ENCODE results near the gene KDM8. TPM values are rescaled to one million over a fixed set of nuclear protein-coding genes. Genes with fewer than 3 reads are reported as not detected.
"Not testable (repeated sequence)": the region's sequence is repeated elsewhere in the genome, so short reads cannot be mapped to it uniquely, and the experiment has no call there.

KDM8 gene
- total and polyA plus RNA-seq, 4 donors: 4.2 to 9.7 (median 8.2) TPM

GRCh38 chr16:27246439-27246838, 43.1 kb downstream of the KDM8 start:
- Histone ChIP-seq H3K27ac (ENCODE audit: low read depth, low read length) (no peak overlapping the region), H3K27me3 (ENCODE audit: control insufficient read depth, insufficient read depth, low read length) (no peaks in the 10 kb centered on the region), H3K9me3 (ENCODE audit: control insufficient read depth, insufficient read depth, low read length) (no peaks in the 10 kb centered on the region), H3K4me3 (ENCODE audit: low read depth, low read length) (no peak overlapping the region), H3K36me3 (ENCODE audit: control insufficient read depth, insufficient read depth, low read length) (peaks cover 2% of the 10 kb centered on the region), H3K4me1 (ENCODE audit: control insufficient read depth, insufficient read depth, low read length) (peaks cover 29% of the 10 kb centered on the region)
- no peak for DNase-seq (ENCODE audit: low read depth in 4 of 6, low spot score in 6 of 6)
- WGBS (ENCODE audit: insufficient coverage): no CpG with 5 or more reads among the region's 4 CpGs

- 83% methylated on average over 1 of the region's 1 CpG for WGBS (ENCODE audit: insufficient coverage)
- not testable (repeated sequence) for H3K27me3 ChIP-seq (ENCODE audit: control insufficient read depth, insufficient read depth, low read length); H3K4me3 ChIP-seq (ENCODE audit: low read depth, low read length); DNase-seq (ENCODE audit: low read depth in 4 of 6, low spot score in 6 of 6); H3K27ac ChIP-seq (ENCODE audit: low read depth, low read length); H3K36me3 ChIP-seq (ENCODE audit: control insufficient read depth, insufficient read depth, low read length); H3K9me3 ChIP-seq (ENCODE audit: control insufficient read depth, insufficient read depth, low read length)
- H3K4me1 ChIP-seq (ENCODE audit: control insufficient read depth, insufficient read depth, low read length): peaks cover 27% of the 10 kb centered on the region
Observed at GRCh38 chr16:27247076-27247475, 43.8 kb downstream of the KDM8 start.

DNA sequence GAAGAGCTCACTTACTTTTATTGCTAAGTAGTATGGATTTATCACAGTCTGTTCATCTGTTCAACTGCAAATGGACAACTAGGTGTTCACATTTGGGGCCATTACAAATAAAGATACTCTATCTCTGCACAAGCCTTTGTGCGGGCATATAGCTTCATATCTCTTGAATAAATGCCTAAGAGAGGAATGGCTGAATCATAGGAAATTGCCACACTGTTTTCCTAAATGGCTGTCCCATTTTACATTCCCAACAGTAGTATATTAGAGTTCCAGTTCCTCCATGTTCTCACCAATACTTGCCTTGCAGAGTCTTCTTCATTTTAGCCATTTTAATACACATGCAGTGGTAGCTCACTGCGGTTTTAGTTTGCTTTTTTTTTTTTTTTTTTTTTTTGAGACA, 44.7 kb downstream of the KDM8 start:
- no peak overlapping the region for H3K4me3 ChIP-seq (ENCODE audit: low read depth, low read length)
- no peak for DNase-seq (ENCODE audit: low read depth in 4 of 6, low spot score in 6 of 6)
- no CpG with 5 or more reads among the region's 2 CpGs for WGBS (ENCODE audit: insufficient coverage)
- H3K27me3 ChIP-seq (ENCODE audit: control insufficient read depth, insufficient read depth, low read length): no peaks in the 10 kb centered on the region
- H3K9me3 ChIP-seq (ENCODE audit: control insufficient read depth, insufficient read depth, low read length): no peaks in the 10 kb centered on the region
- no peak overlapping the region for H3K27ac ChIP-seq (ENCODE audit: low read depth, low read length)
- peaks cover 3% of the 10 kb centered on the region for H3K36me3 ChIP-seq (ENCODE audit: control insufficient read depth, insufficient read depth, low read length)
- H3K4me1 ChIP-seq (ENCODE audit: control insufficient read depth, insufficient read depth, low read length): peaks cover 21% of the 10 kb centered on the region

DNA sequence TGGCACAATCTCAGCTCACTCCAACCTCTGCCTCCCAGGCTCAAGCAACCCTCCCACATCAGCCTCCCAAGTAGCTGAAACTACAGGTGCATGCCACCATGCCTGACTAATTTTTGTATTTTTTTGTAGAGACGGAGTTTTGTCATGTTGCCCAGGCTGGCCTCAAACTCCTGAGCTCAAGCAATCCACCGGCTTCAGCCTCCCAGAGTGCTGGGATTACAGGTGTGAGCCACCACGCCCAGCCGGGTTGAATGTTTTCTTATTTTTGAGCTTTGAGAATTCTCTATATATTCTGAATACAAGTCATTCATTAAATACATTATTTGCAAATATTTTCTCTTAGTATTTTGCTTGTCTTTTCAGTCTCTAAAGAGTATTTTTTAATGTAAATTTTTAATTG, 45.6 kb downstream of the KDM8 start:
- not testable (repeated sequence) for H3K36me3 ChIP-seq (ENCODE audit: control insufficient read depth, insufficient read depth, low read length); DNase-seq (ENCODE audit: low read depth in 4 of 6, low spot score in 6 of 6); H3K27me3 ChIP-seq (ENCODE audit: control insufficient read depth, insufficient read depth, low read length); H3K4me3 ChIP-seq (ENCODE audit: low read depth, low read length); H3K9me3 ChIP-seq (ENCODE audit: control insufficient read depth, insufficient read depth, low read length); H3K27ac ChIP-seq (ENCODE audit: low read depth, low read length)
- peaks cover 12% of the 10 kb centered on the region for H3K4me1 ChIP-seq (ENCODE audit: control insufficient read depth, insufficient read depth, low read length)
- 100% methylated on average over 1 of the region's 4 CpGs for WGBS (ENCODE audit: insufficient coverage)

GRCh38 chr16:27251541-27252205, 48.3 kb downstream of the KDM8 start:
- H3K36me3 ChIP-seq (ENCODE audit: control insufficient read depth, insufficient read depth, low read length): peaks cover 9% of the 10 kb centered on the region
- H3K4me1 ChIP-seq (ENCODE audit: control insufficient read depth, insufficient read depth, low read length): no peaks in the 10 kb centered on the region
- H3K27me3 ChIP-seq (ENCODE audit: control insufficient read depth, insufficient read depth, low read length): no peaks in the 10 kb centered on the region
- WGBS (ENCODE audit: insufficient coverage): 86% methylated on average over 3 of the region's 8 CpGs
- no peaks in the 10 kb centered on the region for H3K9me3 ChIP-seq (ENCODE audit: control insufficient read depth, insufficient read depth, low read length)
- DNase-seq (ENCODE audit: low read depth in 4 of 6, low spot score in 6 of 6): no peak
- H3K27ac ChIP-seq (ENCODE audit: low read depth, low read length): no peak overlapping the region
- no peak overlapping the region for H3K4me3 ChIP-seq (ENCODE audit: low read depth, low read length)

DNA sequence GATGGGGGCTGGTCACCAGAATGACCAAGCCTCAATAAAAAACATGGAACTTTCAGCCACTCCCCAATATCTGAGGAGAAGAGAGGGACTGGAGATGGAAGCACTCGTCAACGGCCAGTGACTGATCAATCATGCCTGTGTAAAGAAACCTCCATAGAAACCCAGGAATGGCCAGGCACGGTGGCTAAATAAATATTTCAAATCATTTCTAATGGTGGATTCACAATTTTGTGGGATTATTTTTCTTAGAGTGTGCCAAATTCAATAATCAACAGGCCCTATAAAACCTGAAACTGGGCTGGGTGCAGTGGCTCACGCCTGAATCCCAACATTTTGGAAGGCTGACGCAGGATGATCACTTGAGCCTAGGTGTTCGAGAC, 48.9 kb downstream of the KDM8 start:
- no peak overlapping the region for H3K27ac ChIP-seq (ENCODE audit: low read depth, low read length)
- H3K36me3 ChIP-seq (ENCODE audit: control insufficient read depth, insufficient read depth, low read length): peaks cover 15% of the 10 kb centered on the region
- H3K27me3 ChIP-seq (ENCODE audit: control insufficient read depth, insufficient read depth, low read length): no peaks in the 10 kb centered on the region
- no peak for DNase-seq (ENCODE audit: low read depth in 4 of 6, low spot score in 6 of 6)
- no peaks in the 10 kb centered on the region for H3K9me3 ChIP-seq (ENCODE audit: control insufficient read depth, insufficient read depth, low read length)
- H3K4me1 ChIP-seq (ENCODE audit: control insufficient read depth, insufficient read depth, low read length): no peaks in the 10 kb centered on the region
- 100% methylated on average over 3 of the region's 6 CpGs for WGBS (ENCODE audit: insufficient coverage)
- H3K4me3 ChIP-seq (ENCODE audit: low read depth, low read length): no peak overlapping the region

DNA sequence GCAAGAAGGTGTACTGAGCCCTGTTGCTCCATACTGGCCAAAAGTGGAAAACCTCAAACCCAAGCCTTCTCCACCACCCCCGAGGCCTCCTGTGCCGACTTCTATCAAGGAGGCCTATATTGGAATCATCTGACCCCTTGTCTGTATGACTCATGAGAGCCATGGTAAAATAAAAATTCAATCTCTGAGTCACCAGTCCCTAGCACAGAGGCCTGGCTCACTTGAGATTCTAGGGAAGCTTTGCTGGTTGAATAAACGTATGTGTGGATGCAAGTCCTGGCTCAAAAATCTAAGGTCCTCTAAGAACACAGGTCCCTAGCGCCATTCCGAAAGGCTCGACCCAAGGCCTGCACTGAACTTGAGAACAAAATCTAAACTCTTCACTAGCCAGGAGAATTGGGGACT, 50.2 kb downstream of the KDM8 start:
- H3K9me3 ChIP-seq (ENCODE audit: control insufficient read depth, insufficient read depth, low read length): no peaks in the 10 kb centered on the region
- peaks cover 16% of the 10 kb centered on the region for H3K36me3 ChIP-seq (ENCODE audit: control insufficient read depth, insufficient read depth, low read length)
- no peak overlapping the region for H3K27ac ChIP-seq (ENCODE audit: low read depth, low read length)
- no peak overlapping the region for H3K4me3 ChIP-seq (ENCODE audit: low read depth, low read length)
- H3K4me1 ChIP-seq (ENCODE audit: control insufficient read depth, insufficient read depth, low read length): no peaks in the 10 kb centered on the region
- 89% methylated on average over 3 of the region's 6 CpGs for WGBS (ENCODE audit: insufficient coverage)
- no peak for DNase-seq (ENCODE audit: low read depth in 4 of 6, low spot score in 6 of 6)
- no peaks in the 10 kb centered on the region for H3K27me3 ChIP-seq (ENCODE audit: control insufficient read depth, insufficient read depth, low read length)

GRCh38 chr16:27254262-27254811, 51.0 kb downstream of the KDM8 start:
- no peaks in the 10 kb centered on the region for H3K9me3 ChIP-seq (ENCODE audit: control insufficient read depth, insufficient read depth, low read length)
- H3K4me3 ChIP-seq (ENCODE audit: low read depth, low read length): no peak overlapping the region
- H3K4me1 ChIP-seq (ENCODE audit: control insufficient read depth, insufficient read depth, low read length): no peaks in the 10 kb centered on the region
- no peak for DNase-seq (ENCODE audit: low read depth in 4 of 6, low spot score in 6 of 6)
- no peak overlapping the region for H3K27ac ChIP-seq (ENCODE audit: low read depth, low read length)
- no peaks in the 10 kb centered on the region for H3K27me3 ChIP-seq (ENCODE audit: control insufficient read depth, insufficient read depth, low read length)
- H3K36me3 ChIP-seq (ENCODE audit: control insufficient read depth, insufficient read depth, low read length): peaks cover 16% of the 10 kb centered on the region
- no CpG with 5 or more reads among the region's 3 CpGs for WGBS (ENCODE audit: insufficient coverage)

DNA sequence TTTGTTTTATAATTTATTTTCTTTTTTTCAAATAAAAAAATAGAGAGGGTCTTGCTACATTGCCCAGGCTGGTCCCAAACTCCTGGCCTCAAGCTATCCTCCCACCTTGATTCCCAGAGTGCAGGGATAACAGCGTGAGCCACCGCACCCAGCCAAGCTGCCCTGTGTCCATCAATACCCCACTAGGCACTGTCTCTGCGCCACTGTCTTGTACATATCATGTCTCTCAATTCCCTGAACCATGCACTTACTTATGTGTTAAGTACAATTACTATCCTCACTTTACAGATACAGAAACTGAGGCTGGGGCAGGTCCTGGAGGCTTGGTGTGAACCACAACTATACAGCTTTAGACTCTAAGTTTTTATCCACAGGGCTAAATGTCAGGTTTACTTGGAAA, 53.5 kb downstream of the KDM8 start:
- no peak overlapping the region for H3K4me3 ChIP-seq (ENCODE audit: low read depth, low read length)
- H3K9me3 ChIP-seq (ENCODE audit: control insufficient read depth, insufficient read depth, low read length): no peaks in the 10 kb centered on the region
- 100% methylated on average over 3 of the region's 3 CpGs for WGBS (ENCODE audit: insufficient coverage)
- DNase-seq (ENCODE audit: low read depth in 4 of 6, low spot score in 6 of 6): no peak
- H3K27me3 ChIP-seq (ENCODE audit: control insufficient read depth, insufficient read depth, low read length): no peaks in the 10 kb centered on the region
- no peaks in the 10 kb centered on the region for H3K4me1 ChIP-seq (ENCODE audit: control insufficient read depth, insufficient read depth, low read length)
- H3K27ac ChIP-seq (ENCODE audit: low read depth, low read length): no peak overlapping the region
- peaks cover 16% of the 10 kb centered on the region for H3K36me3 ChIP-seq (ENCODE audit: control insufficient read depth, insufficient read depth, low read length)

GRCh38 chr16:27257271-27257670, 53.9 kb downstream of the KDM8 start:
- H3K27ac ChIP-seq (ENCODE audit: low read depth, low read length): no peak overlapping the region

More at GRCh38 chr16:27257271-27257670, 53.9 kb downstream of the KDM8 start:
- DNase-seq (ENCODE audit: low read depth in 4 of 6, low spot score in 6 of 6): no peak
- Histone ChIP-seq H3K27me3 (ENCODE audit: control insufficient read depth, insufficient read depth, low read length) (no peaks in the 10 kb centered on the region), H3K36me3 (ENCODE audit: control insufficient read depth, insufficient read depth, low read length) (peaks cover 16% of the 10 kb centered on the region), H3K4me3 (ENCODE audit: low read depth, low read length) (no peak overlapping the region), H3K4me1 (ENCODE audit: control insufficient read depth, insufficient read depth, low read length) (no peaks in the 10 kb centered on the region), H3K9me3 (ENCODE audit: control insufficient read depth, insufficient read depth, low read length) (no peaks in the 10 kb centered on the region)
- WGBS (ENCODE audit: insufficient coverage): 94% methylated on average over 13 of the region's 14 CpGs

All from spinal cord (tissue), 10 donors.